ENCODE data around the gene RPL13A.

DNA sequence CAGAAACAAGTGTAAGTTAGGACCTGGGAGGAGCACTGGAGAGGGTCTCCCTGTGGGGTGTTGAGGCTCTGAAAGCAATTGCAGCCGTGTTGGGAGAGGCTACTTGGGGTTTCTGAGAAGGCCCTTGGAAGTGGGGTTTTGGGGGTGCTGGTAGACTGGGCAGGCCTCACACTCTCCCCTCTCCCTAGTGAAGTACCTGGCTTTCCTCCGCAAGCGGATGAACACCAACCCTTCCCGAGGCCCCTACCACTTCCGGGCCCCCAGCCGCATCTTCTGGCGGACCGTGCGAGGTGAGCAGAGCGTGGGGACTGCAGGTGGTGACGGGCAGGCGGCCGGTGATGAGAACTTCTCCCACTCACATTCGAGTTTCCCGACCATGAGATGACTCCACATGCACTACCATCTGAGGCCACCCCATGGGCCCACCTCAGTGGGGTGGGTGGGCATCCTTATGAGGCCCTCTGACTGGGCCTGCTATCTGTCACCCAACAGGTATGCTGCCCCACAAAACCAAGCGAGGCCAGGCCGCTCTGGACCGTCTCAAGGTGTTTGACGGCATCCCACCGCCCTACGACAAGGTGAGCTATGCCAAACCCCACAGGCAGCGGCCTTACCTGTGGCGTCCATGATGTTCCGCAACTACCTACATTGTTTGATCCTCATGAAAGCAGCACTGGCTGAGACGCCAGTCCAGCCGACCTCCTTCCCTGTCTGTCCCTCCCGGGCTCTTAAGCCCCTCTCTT is 3.0 kb downstream of the RPL13A start:
- TF ChIP-seq, protein P1, sequence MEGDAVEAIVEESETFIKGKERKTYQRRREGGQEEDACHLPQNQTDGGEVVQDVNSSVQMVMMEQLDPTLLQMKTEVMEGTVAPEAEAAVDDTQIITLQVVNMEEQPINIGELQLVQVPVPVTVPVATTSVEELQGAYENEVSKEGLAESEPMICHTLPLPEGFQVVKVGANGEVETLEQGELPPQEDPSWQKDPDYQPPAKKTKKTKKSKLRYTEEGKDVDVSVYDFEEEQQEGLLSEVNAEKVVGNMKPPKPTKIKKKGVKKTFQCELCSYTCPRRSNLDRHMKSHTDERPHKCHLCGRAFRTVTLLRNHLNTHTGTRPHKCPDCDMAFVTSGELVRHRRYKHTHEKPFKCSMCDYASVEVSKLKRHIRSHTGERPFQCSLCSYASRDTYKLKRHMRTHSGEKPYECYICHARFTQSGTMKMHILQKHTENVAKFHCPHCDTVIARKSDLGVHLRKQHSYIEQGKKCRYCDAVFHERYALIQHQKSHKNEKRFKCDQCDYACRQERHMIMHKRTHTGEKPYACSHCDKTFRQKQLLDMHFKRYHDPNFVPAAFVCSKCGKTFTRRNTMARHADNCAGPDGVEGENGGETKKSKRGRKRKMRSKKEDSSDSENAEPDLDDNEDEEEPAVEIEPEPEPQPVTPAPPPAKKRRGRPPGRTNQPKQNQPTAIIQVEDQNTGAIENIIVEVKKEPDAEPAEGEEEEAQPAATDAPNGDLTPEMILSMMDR (conservative IDR thresholded peaks at IDR 0.05 in 1 of 2, IDR thresholded peaks at IDR 0.05 in 1 of 2; ENCODE audit: extremely low read depth in 1 of 2, insufficient read depth in 1 of 2, low read depth in 1 of 2, low read length in 2 of 2): no peak
- no peak for TF ChIP-seq EZH2 (IDR thresholded peaks at IDR 0.05; ENCODE audit: borderline replicate concordance, low read length)

Data from mammary epithelial cell (primary cell).